PC-3 (cell line): ENCODE measurements around the gene SCARB2. TPM values are rescaled to one million over a fixed set of nuclear protein-coding genes. Genes with fewer than 3 reads are reported as not detected.

Experiments used
- ATAC-seq: fragments of 200-7000 bp; cut with Tn5 transposase; 2 replicates; pipeline ENCODE4 v1.9.1; 2020; ENCODE audit warnings: mild to moderate bottlenecking, moderate library complexity
- BruUV-seq: library from RNA; stranded (reverse); fragments of 400-500 nt; replicated peaks from 2 replicates; lab custom pipeline; 2021; lab: Mats Ljungman, UMichigan
- CTCF ChIA-PET: fragments of 300-600 bp; sonication (Branson Sonifier 250); formaldehyde crosslinking; loops from one replicate; lab custom pipeline; 2022; ENCODE audit warnings: antibody characterized with exemption; lab: Charles Lee
- POLR2A ChIA-PET: fragments of 300-600 bp; sonication (Branson Sonifier 250); formaldehyde crosslinking; loops from one replicate; lab custom pipeline; 2022; ENCODE audit warnings: antibody characterized with exemption; ENCODE audit not compliant: unreplicated experiment; lab: Charles Lee
- DNase-seq: peaks from one replicate; pipeline ENCODE4 v3.0.0-alpha.2; 2015
- H2AFZ ChIP-seq: fragments of 300-600 bp; sonication (generic); 2 replicates; pipeline ENCODE4 v1.6.0; 2016; ENCODE audit warnings: antibody characterized with exemption, low read length
- H3F3A ChIP-seq: fragments of 300-600 bp; sonication (generic); one replicate; pipeline ENCODE4 v1.6.0; 2017; ENCODE audit warnings: antibody characterized with exemption, low read length, control low read depth, mild to moderate bottlenecking; ENCODE audit not compliant: unreplicated experiment
- H3K27ac ChIP-seq: fragments of 300-600 bp; sonication (generic); 2 replicates; pipeline ENCODE4 v1.5.1; 2016; ENCODE audit warnings: mild to moderate bottlenecking, low read length
- H3K27me3 ChIP-seq: fragments of 300-600 bp; sonication (generic); 2 replicates; pipeline ENCODE4 v1.6.1; 2016; ENCODE audit warnings: low read length, mixed read lengths
- H3K36me3 ChIP-seq: fragments of 300-600 bp; sonication (generic); 2 replicates; pipeline ENCODE4 v1.6.1; 2016; ENCODE audit warnings: low read depth, mixed run types, low read length, mixed read lengths
- H3K4me1 ChIP-seq: fragments of 300-600 bp; sonication (generic); 2 replicates; pipeline ENCODE4 v1.5.1; 2016; ENCODE audit warnings: low read length; ENCODE audit not compliant: insufficient read depth
- H3K4me2 ChIP-seq: fragments of 300-600 bp; sonication (generic); 2 replicates; pipeline ENCODE4 v1.6.0; 2016; ENCODE audit warnings: low read length
- H3K4me3 ChIP-seq: fragments of 300-600 bp; sonication (generic); 2 replicates; pipeline ENCODE4 v1.5.1; 2016; ENCODE audit warnings: mild to moderate bottlenecking, low read length, mixed read lengths
- H3K79me2 ChIP-seq: fragments of 300-600 bp; sonication (generic); 2 replicates; pipeline ENCODE4 v1.6.1; 2017; ENCODE audit warnings: low read length, mixed read lengths
- H3K9ac ChIP-seq: fragments of 300-600 bp; sonication (generic); 2 replicates; pipeline ENCODE4 v1.6.0; 2016; ENCODE audit warnings: mild to moderate bottlenecking, low read length
- H3K9me2 ChIP-seq: fragments of 300-600 bp; sonication (generic); replicated peaks from 2 replicates; pipeline ENCODE4 v1.6.1; 2016; ENCODE audit warnings: mixed run types, low read length, mixed read lengths
- H3K9me3 ChIP-seq: fragments of 300-600 bp; sonication (generic); 2 replicates; pipeline ENCODE4 v1.6.1; 2016; ENCODE audit warnings: low read length, mixed read lengths
- H4K20me1 ChIP-seq: fragments of 300-600 bp; sonication (generic); 2 replicates; pipeline ENCODE4 v1.6.1; 2016; ENCODE audit warnings: low read length, mixed read lengths
- CTCF ChIP-seq: fragments of 300-600 bp; sonication (generic); conservative IDR thresholded peaks from 2 replicates; pipeline ENCODE4 v1.5.1; 2017; ENCODE audit warnings: antibody characterized with exemption, low read depth, mild to moderate bottlenecking, low read length
- EZH2 ChIP-seq: fragments of 300-600 bp; sonication (generic); IDR thresholded peaks from one replicate; pipeline ENCODE4 v1.6.1; 2017; ENCODE audit warnings: antibody characterized with exemption, mild to moderate bottlenecking, low read length; ENCODE audit not compliant: unreplicated experiment
- EZH2phosphoT487 ChIP-seq: fragments of 300-600 bp; sonication (generic); IDR thresholded peaks from 2 replicates; pipeline ENCODE4 v1.6.1; 2018; ENCODE audit warnings: mild to moderate bottlenecking, antibody characterized with exemption, low read length, borderline replicate concordance
- intact Hi-C: fragments of 100-400 bp; cut with micrococcal nuclease; formaldehyde crosslinking; loops from 2 replicates; pipeline ENCODE4 v1.9.0; 2023
- total RNA-seq: library from RNA; depleted of rRNA; stranded (reverse); fragments of >200 nt; gene quantifications from 2 replicates; pipeline ENCODE4 v1.2.3, GENCODE V29; 2014

The SCARB2 gene
- total RNA-seq, 1 experiment from 2014 or later, result 56.3 TPM

GRCh38 chr4:76166480-76166879 lies 47.1 kb downstream of the SCARB2 start:
- Histone ChIP-seq H3F3A (no peaks in the 10 kb centered on the region), H3K36me3 (peaks cover 11% of the 10 kb centered on the region), H3K4me1 (no peaks in the 10 kb centered on the region), H3K9me3 (no peaks in the 10 kb centered on the region), H3K9me2 (no peaks in the 10 kb centered on the region), H3K4me2 (no peak overlapping the region), H3K79me2 (no peaks in the 10 kb centered on the region), H2AFZ (no peak overlapping the region), H3K4me3 (no peak overlapping the region), H3K27me3 (no peaks in the 10 kb centered on the region), H3K27ac (no peak overlapping the region), H3K9ac (no peak overlapping the region), H4K20me1 (no peaks in the 10 kb centered on the region)
- intact Hi-C loops, result no loop called here
- no peak for TF ChIP-seq CTCF
- no peak for TF ChIP-seq EZH2phosphoT487
- TF ChIP-seq EZH2, result no peak
- POLR2A ChIA-PET, result no interaction called here
- ATAC-seq (no peak), DNase-seq (no peak)
- CTCF ChIA-PET, result no interaction called here
- BruUV-seq, result no TSS peak

GRCh38 chr4:76160355-76160754 lies 53.3 kb downstream of the SCARB2 start:
- H3K27ac ChIP-seq, result no peak overlapping the region
- DNase-seq (no peak), ATAC-seq (no peak)
- intact Hi-C loops, result no loop called here
- no TSS peak for BruUV-seq
- H3K4me2 ChIP-seq, result no peak overlapping the region
- no peak overlapping the region for H2AFZ ChIP-seq
- H3F3A ChIP-seq, result no peaks in the 10 kb centered on the region
- H3K36me3 ChIP-seq, result peaks cover 2% of the 10 kb centered on the region; the same call in 1 of the 2 replicates
- H3K9me2 ChIP-seq, result no peaks in the 10 kb centered on the region
- H4K20me1 ChIP-seq, result no peaks in the 10 kb centered on the region
- no peak for TF ChIP-seq EZH2phosphoT487
- TF ChIP-seq CTCF, result no peak
- TF ChIP-seq EZH2, result no peak
- H3K9ac ChIP-seq, result no peak overlapping the region
- ChIA-PET CTCF (no interaction called here), POLR2A (no interaction called here)
- H3K79me2 ChIP-seq, result no peaks in the 10 kb centered on the region
- no peak overlapping the region for H3K4me3 ChIP-seq
- H3K4me1 ChIP-seq, result no peaks in the 10 kb centered on the region
- no peaks in the 10 kb centered on the region for H3K9me3 ChIP-seq
- H3K27me3 ChIP-seq, result no peaks in the 10 kb centered on the region

GRCh38 chr4:76156635-76157034 lies 57.0 kb downstream of the SCARB2 start:
- H3K9ac ChIP-seq, result no peak overlapping the region
- intact Hi-C loops, result no loop called here
- no peaks in the 10 kb centered on the region for H3K4me1 ChIP-seq
- no peak overlapping the region for H3K27ac ChIP-seq
- TF ChIP-seq CTCF (no peak), EZH2phosphoT487 (no peak), EZH2 (no peak)
- ChIA-PET POLR2A (no interaction called here), CTCF (no interaction called here)
- no peaks in the 10 kb centered on the region for H3K27me3 ChIP-seq
- no peaks in the 10 kb centered on the region for H4K20me1 ChIP-seq
- no peaks in the 10 kb centered on the region for H3K36me3 ChIP-seq
- H3K79me2 ChIP-seq, result no peaks in the 10 kb centered on the region
- H3K9me2 ChIP-seq, result no peaks in the 10 kb centered on the region
- BruUV-seq, result no TSS peak
- ATAC-seq, result no peak
- no peak overlapping the region for H3K4me2 ChIP-seq
- H3K9me3 ChIP-seq, result no peaks in the 10 kb centered on the region
- no peak for DNase-seq
- H2AFZ ChIP-seq, result no peak overlapping the region
- H3F3A ChIP-seq, result no peaks in the 10 kb centered on the region
- H3K4me3 ChIP-seq, result no peak overlapping the region
